ENCODE measurements around the gene EPN3.
A peak's percentile ranks its signal among the peaks of the same experiment; 100 is the strongest.

Gene EPN3

GRCh38 chr17:50588391-50589049, 56.0 kb downstream of the EPN3 start:
- TF ChIP-seq CTCF (IDR thresholded peaks at IDR 0.05; ENCODE audit: low read depth, low read length) = no peak
- DNase-seq (ENCODE audit: low read depth in 2 of 2) = peak in 1 of 2 donors; percentile 32
- H3K4me3 ChIP-seq (replicated peaks in 1 of 2; ENCODE audit: low read depth in 2 of 2, low read length in 2 of 2) = no peak overlapping the region

- peak; percentile 25 to 29 for DNase-seq (ENCODE audit: low read depth in 2 of 2)
- no peak overlapping the region for H3K4me3 ChIP-seq (replicated peaks in 1 of 2; ENCODE audit: low read depth in 2 of 2, low read length in 2 of 2)
- no peak for TF ChIP-seq CTCF (IDR thresholded peaks at IDR 0.05; ENCODE audit: low read depth, low read length)
Observed at GRCh38 chr17:50589095-50589705, 56.7 kb downstream of the EPN3 start.

- no peak for DNase-seq (ENCODE audit: low read depth in 2 of 2)
- TF ChIP-seq CTCF (IDR thresholded peaks at IDR 0.05; ENCODE audit: low read depth, low read length) = no peak
Observed at GRCh38 chr17:50590946-50591737, 58.6 kb downstream of the EPN3 start.

GRCh38 chr17:50593321-50593720, 60.8 kb downstream of the EPN3 start:
- H3K4me3 ChIP-seq (replicated peaks in 1 of 2; ENCODE audit: low read depth in 2 of 2, low read length in 2 of 2) = no peak overlapping the region
- DNase-seq (ENCODE audit: low read depth in 2 of 2) = no peak
- no peak for TF ChIP-seq CTCF (IDR thresholded peaks at IDR 0.05; ENCODE audit: low read depth, low read length)

More at GRCh38 chr17:50590946-50591737, 58.6 kb downstream of the EPN3 start:
- H3K4me3 ChIP-seq (replicated peaks in 1 of 2; ENCODE audit: low read depth in 2 of 2, low read length in 2 of 2) = no peak overlapping the region
